ENCODE measurements around the gene STK40.

The STK40 gene

GRCh38 chr1:36397378-36398230 is 11.9 kb upstream of the STK40 start, which contains the start of gene LSM10:
LSM10 (minus strand) TSS chr1:36397908; CDS start chr1:36394129, 3,779 bp downstream.
- Histone ChIP-seq H3K27me3 (ENCODE audit: control insufficient read depth, insufficient read depth, low read length) (no peaks in the 10 kb centered on the region), H3K36me3 (ENCODE audit: control insufficient read depth, insufficient read depth, low read length) (peaks cover 17% of the 10 kb centered on the region), H3K4me1 (ENCODE audit: control insufficient read depth, insufficient read depth, low read length) (peaks cover 13% of the 10 kb centered on the region), H3K9me3 (ENCODE audit: control insufficient read depth, insufficient read depth, low read depth, low read length) (no peaks in the 10 kb centered on the region), H3K27ac (ENCODE audit: low read depth, low read length) (peak within 1 kb of the TSS; percentile 64; the same call in 1 of the 2 replicates), H3K4me3 (ENCODE audit: low read depth, low read length) (peak within 1 kb of the TSS; percentile 87), H3K9ac (ENCODE audit: low read length) (peak within 1 kb of the TSS; percentile 86)

DNA sequence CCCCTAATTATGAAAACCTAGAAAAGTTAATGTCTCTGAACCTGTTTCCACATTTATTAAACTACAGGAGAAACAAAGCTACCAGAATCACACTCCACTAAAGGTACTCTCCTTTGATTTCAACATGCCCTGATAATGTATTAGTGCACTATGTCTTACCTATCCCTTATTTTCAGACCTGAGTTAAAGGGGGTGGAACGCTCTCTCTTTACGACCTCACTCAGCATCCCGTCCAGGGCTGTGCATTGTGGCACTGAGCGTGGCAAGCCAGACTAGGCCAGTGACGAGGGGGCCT is 11.3 kb upstream of the STK40 start:
- Histone ChIP-seq H3K36me3 (ENCODE audit: control insufficient read depth, insufficient read depth, low read length) (peaks cover 22% of the 10 kb centered on the region), H3K4me3 (ENCODE audit: low read depth, low read length) (peak overlapping the region; percentile 87), H3K9me3 (ENCODE audit: control insufficient read depth, insufficient read depth, low read depth, low read length) (no peaks in the 10 kb centered on the region), H3K9ac (ENCODE audit: low read length) (peak overlapping the region; percentile 86), H3K27me3 (ENCODE audit: control insufficient read depth, insufficient read depth, low read length) (no peaks in the 10 kb centered on the region), H3K4me1 (ENCODE audit: control insufficient read depth, insufficient read depth, low read length) (peaks cover 13% of the 10 kb centered on the region), H3K27ac (ENCODE audit: low read depth, low read length) (peak overlapping the region; percentile 64; the same call in 1 of the 2 replicates)

DNA sequence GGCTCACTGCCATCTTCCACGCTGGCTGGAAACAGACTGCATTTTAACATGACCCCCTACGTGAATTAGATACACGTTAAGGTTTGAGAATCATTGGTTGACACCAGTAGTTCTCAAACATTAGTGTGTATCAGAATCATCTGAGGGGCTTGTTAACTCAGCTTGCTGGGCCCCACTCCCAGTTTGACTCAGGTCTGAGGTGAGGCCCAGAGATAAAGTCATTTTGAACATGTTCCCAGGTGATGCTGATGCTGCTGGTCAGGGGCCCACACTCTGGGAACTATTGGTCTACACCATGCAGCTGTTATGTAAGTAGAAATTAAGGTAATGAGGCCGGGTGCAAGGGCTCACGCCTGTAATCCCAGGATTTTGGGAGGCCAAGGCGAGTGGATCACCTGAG is 10.6 kb upstream of the STK40 start:
- Histone ChIP-seq H3K27ac (ENCODE audit: low read depth, low read length) (no peak overlapping the region), H3K36me3 (ENCODE audit: control insufficient read depth, insufficient read depth, low read length) (peaks cover 28% of the 10 kb centered on the region), H3K9me3 (ENCODE audit: control insufficient read depth, insufficient read depth, low read depth, low read length) (no peaks in the 10 kb centered on the region), H3K27me3 (ENCODE audit: control insufficient read depth, insufficient read depth, low read length) (no peaks in the 10 kb centered on the region), H3K9ac (ENCODE audit: low read length) (no peak overlapping the region), H3K4me1 (ENCODE audit: control insufficient read depth, insufficient read depth, low read length) (peaks cover 8% of the 10 kb centered on the region), H3K4me3 (ENCODE audit: low read depth, low read length) (no peak overlapping the region)

- H3K36me3 ChIP-seq (ENCODE audit: control insufficient read depth, insufficient read depth, low read length) = peaks cover 45% of the 10 kb centered on the region
- no peak overlapping the region for H3K27ac ChIP-seq (ENCODE audit: low read depth, low read length)
- H3K27me3 ChIP-seq (ENCODE audit: control insufficient read depth, insufficient read depth, low read length) = no peaks in the 10 kb centered on the region
- H3K9me3 ChIP-seq (ENCODE audit: control insufficient read depth, insufficient read depth, low read depth, low read length) = no peaks in the 10 kb centered on the region
- no peak overlapping the region for H3K9ac ChIP-seq (ENCODE audit: low read length)
- no peak overlapping the region for H3K4me3 ChIP-seq (ENCODE audit: low read depth, low read length)
- H3K4me1 ChIP-seq (ENCODE audit: control insufficient read depth, insufficient read depth, low read length) = peaks cover 3% of the 10 kb centered on the region; the same call in 1 of the 2 replicates
Measured at GRCh38 chr1:36393686-36394085, 8.0 kb upstream of the STK40 start.

- Histone ChIP-seq H3K27me3 (ENCODE audit: control insufficient read depth, insufficient read depth, low read length) (no peaks in the 10 kb centered on the region), H3K9ac (ENCODE audit: low read length) (no peak overlapping the region), H3K4me1 (ENCODE audit: control insufficient read depth, insufficient read depth, low read length) (peaks cover 6% of the 10 kb centered on the region), H3K27ac (ENCODE audit: low read depth, low read length) (no peak overlapping the region), H3K4me3 (ENCODE audit: low read depth, low read length) (no peak overlapping the region), H3K9me3 (ENCODE audit: control insufficient read depth, insufficient read depth, low read depth, low read length) (no peaks in the 10 kb centered on the region), H3K36me3 (ENCODE audit: control insufficient read depth, insufficient read depth, low read length) (peaks cover 45% of the 10 kb centered on the region)
Measured at GRCh38 chr1:36392836-36393235, 7.1 kb upstream of the STK40 start.

GRCh38 chr1:36391271-36391670 is 5.5 kb upstream of the STK40 start:
- H3K9ac ChIP-seq (ENCODE audit: low read length) = no peak overlapping the region
- H3K36me3 ChIP-seq (ENCODE audit: control insufficient read depth, insufficient read depth, low read length) = peaks cover 45% of the 10 kb centered on the region
- no peaks in the 10 kb centered on the region for H3K27me3 ChIP-seq (ENCODE audit: control insufficient read depth, insufficient read depth, low read length)
- H3K27ac ChIP-seq (ENCODE audit: low read depth, low read length) = no peak overlapping the region
- peaks cover 19% of the 10 kb centered on the region for H3K4me1 ChIP-seq (ENCODE audit: control insufficient read depth, insufficient read depth, low read length)
- no peaks in the 10 kb centered on the region for H3K9me3 ChIP-seq (ENCODE audit: control insufficient read depth, insufficient read depth, low read depth, low read length)
- no peak overlapping the region for H3K4me3 ChIP-seq (ENCODE audit: low read depth, low read length)

- H3K27me3 ChIP-seq (ENCODE audit: control insufficient read depth, insufficient read depth, low read length) = no peaks in the 10 kb centered on the region
- peaks cover 19% of the 10 kb centered on the region for H3K4me1 ChIP-seq (ENCODE audit: control insufficient read depth, insufficient read depth, low read length)
- no peak overlapping the region for H3K27ac ChIP-seq (ENCODE audit: low read depth, low read length)
- H3K9me3 ChIP-seq (ENCODE audit: control insufficient read depth, insufficient read depth, low read depth, low read length) = no peaks in the 10 kb centered on the region
- H3K36me3 ChIP-seq (ENCODE audit: control insufficient read depth, insufficient read depth, low read length) = peaks cover 45% of the 10 kb centered on the region
- no peak overlapping the region for H3K4me3 ChIP-seq (ENCODE audit: low read depth, low read length)
- H3K9ac ChIP-seq (ENCODE audit: low read length) = no peak overlapping the region
Measured at GRCh38 chr1:36390411-36390810, 4.7 kb upstream of the STK40 start.

GRCh38 chr1:36389999-36390398 is 4.3 kb upstream of the STK40 start:
- H3K4me1 ChIP-seq (ENCODE audit: control insufficient read depth, insufficient read depth, low read length) = peaks cover 19% of the 10 kb centered on the region
- no peaks in the 10 kb centered on the region for H3K9me3 ChIP-seq (ENCODE audit: control insufficient read depth, insufficient read depth, low read depth, low read length)
- no peaks in the 10 kb centered on the region for H3K27me3 ChIP-seq (ENCODE audit: control insufficient read depth, insufficient read depth, low read length)
- H3K9ac ChIP-seq (ENCODE audit: low read length) = no peak overlapping the region
- no peak overlapping the region for H3K4me3 ChIP-seq (ENCODE audit: low read depth, low read length)
- peaks cover 45% of the 10 kb centered on the region for H3K36me3 ChIP-seq (ENCODE audit: control insufficient read depth, insufficient read depth, low read length)
- H3K27ac ChIP-seq (ENCODE audit: low read depth, low read length) = no peak overlapping the region

DNA sequence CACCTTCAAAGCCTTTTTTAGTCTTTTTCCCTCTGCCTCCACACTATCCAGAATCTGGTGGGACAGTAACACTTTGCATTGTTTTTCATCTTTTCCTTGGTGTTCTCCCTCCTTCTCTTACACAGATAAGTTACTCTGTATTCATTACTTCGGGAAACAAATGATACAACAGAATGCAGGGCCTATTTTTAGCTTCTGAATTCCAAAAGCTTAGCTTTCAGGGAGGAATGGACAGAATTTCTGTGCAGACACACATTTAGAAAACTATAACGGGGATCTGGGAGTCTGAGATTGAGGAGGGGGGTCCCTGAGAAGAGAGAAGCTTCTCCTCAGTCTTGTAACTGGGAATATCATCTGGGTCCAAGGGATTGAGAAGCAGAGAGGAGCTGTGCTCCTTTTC is 3.5 kb upstream of the STK40 start:
- H3K4me3 ChIP-seq (ENCODE audit: low read depth, low read length) = no peak overlapping the region
- H3K4me1 ChIP-seq (ENCODE audit: control insufficient read depth, insufficient read depth, low read length) = peaks cover 22% of the 10 kb centered on the region
- H3K9ac ChIP-seq (ENCODE audit: low read length) = no peak overlapping the region
- no peak overlapping the region for H3K27ac ChIP-seq (ENCODE audit: low read depth, low read length)
- no peaks in the 10 kb centered on the region for H3K9me3 ChIP-seq (ENCODE audit: control insufficient read depth, insufficient read depth, low read depth, low read length)
- peaks cover 45% of the 10 kb centered on the region for H3K36me3 ChIP-seq (ENCODE audit: control insufficient read depth, insufficient read depth, low read length)
- no peaks in the 10 kb centered on the region for H3K27me3 ChIP-seq (ENCODE audit: control insufficient read depth, insufficient read depth, low read length)

DNA sequence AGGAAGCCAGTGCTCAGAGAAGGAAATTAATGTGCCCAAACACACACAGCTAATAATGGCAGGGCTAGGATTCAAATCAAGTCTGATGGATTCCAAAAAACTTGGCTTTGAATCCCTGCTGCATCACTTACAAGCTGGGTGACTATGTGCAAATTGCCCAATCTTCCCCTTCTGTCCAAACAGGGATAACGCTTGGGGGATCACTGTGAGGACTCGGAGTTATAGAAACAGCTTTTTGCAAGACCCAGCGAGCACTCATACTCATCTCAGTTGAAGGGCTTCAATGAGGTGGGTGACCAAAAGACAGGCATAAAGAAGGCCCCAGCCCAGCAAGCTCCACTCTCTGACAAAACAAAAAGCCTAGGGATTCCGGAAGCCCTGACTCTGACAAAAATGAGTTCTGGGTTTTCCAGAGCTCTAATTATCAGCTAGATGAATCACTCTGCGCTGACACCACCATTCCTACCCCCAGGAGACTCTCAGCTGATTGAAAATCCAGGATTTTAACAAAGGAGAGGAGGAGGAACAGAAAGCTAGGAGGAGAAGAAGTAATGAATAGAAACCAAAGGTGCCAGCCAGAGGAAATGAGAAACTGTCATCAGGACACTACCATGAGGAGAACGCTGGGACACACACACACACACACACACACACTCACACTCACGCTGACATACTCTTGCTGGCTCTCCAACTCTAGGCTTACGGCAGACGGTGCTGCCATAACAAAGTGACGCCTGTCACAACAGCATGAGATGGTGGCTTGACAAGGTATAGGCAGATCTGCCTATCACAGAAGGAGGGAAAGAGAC is 1.6 kb upstream of the STK40 start:
- Histone ChIP-seq H3K4me3 (ENCODE audit: low read depth, low read length) (peak overlapping the region; percentile 71), H3K36me3 (ENCODE audit: control insufficient read depth, insufficient read depth, low read length) (peaks cover 27% of the 10 kb centered on the region), H3K4me1 (ENCODE audit: control insufficient read depth, insufficient read depth, low read length) (peaks cover 24% of the 10 kb centered on the region)

More for the DNA sequence above, 1.6 kb upstream of the STK40 start:
- Histone ChIP-seq H3K9ac (ENCODE audit: low read length) (peak overlapping the region; percentile 98), H3K27ac (ENCODE audit: low read depth, low read length) (peak overlapping the region; percentile 98), H3K27me3 (ENCODE audit: control insufficient read depth, insufficient read depth, low read length) (no peaks in the 10 kb centered on the region), H3K9me3 (ENCODE audit: control insufficient read depth, insufficient read depth, low read depth, low read length) (no peaks in the 10 kb centered on the region)

All from HUES6 (cell line).